Heart left ventricle (tissue), 16 donors: Measurements from ENCODE around the gene CFAP161. TPM values are rescaled to one million over a fixed set of nuclear protein-coding genes. Genes with fewer than 3 reads are reported as not detected.

Source experiments
- ATAC-seq, 4 donors: fragments of 200-7000 bp; cut with Tn5 transposase; one replicate each; pipeline ENCODE4 v1.9.1; 2020 to 2022; ENCODE audit warnings: moderate library complexity in 4 of 4, mild to moderate bottlenecking in 3 of 4, moderate number of reproducible peaks in 1 of 4
- DNase-seq, 5 donors: peaks; one replicate each; pipeline ENCODE4 v3.0.0-alpha.2; 2020
- H3K27ac ChIP-seq, 12 donors: fragments of 200-600 bp; sonication (generic) in 4 of 12; one replicate each; pipeline versions ENCODE4 v1.5.0 to v1.8.0; 2016 to 2022; ENCODE audit warnings: mild to moderate bottlenecking in 2 of 12
- H3K27me3 ChIP-seq, 9 donors: fragments of 200-600 bp; sonication (generic) in 2 of 9; one replicate each; pipeline versions ENCODE4 v1.5.1 to v1.8.0; 2016 to 2022; ENCODE audit warnings: mild to moderate bottlenecking in 3 of 9
- H3K36me3 ChIP-seq, 9 donors: fragments of 200-600 bp; sonication (generic) in 2 of 9; one replicate each; pipeline versions ENCODE4 v1.5.0 to v1.8.0; 2018 to 2022; ENCODE audit warnings: mild to moderate bottlenecking in 2 of 9
- H3K4me1 ChIP-seq, 12 donors: fragments of 200-600 bp; sonication (generic) in 4 of 12; one replicate each; pipeline versions ENCODE4 v1.5.0 to v1.8.0; 2016 to 2022; ENCODE audit warnings: mild to moderate bottlenecking in 3 of 12
- H3K4me3 ChIP-seq, 12 donors: fragments of 200-600 bp; sonication (generic) in 4 of 12; one replicate each; pipeline versions ENCODE4 v1.5.0 to v1.8.0; 2017 to 2022; ENCODE audit warnings: mild to moderate bottlenecking in 9 of 12, moderate library complexity in 4 of 12
- H3K9me3 ChIP-seq, 12 donors: fragments of 200-600 bp; sonication (generic) in 4 of 12; one replicate each; pipeline versions ENCODE4 v1.5.0 to v1.8.0; 2016 to 2022; ENCODE audit warnings: mild to moderate bottlenecking in 1 of 12
- CTCF ChIP-seq, 12 donors: fragments of 200-600 bp; sonication (generic) in 4 of 12; IDR thresholded peaks; one replicate each; pipeline versions ENCODE4 v1.5.0 to v1.8.0; 2018 to 2022; ENCODE audit warnings: antibody characterized with exemption in 12 of 12, mild to moderate bottlenecking in 5 of 12
- POLR2A ChIP-seq, 2 donors: fragments of 450-650 bp; IDR thresholded peaks; one replicate each; pipeline ENCODE4 v1.6.1; 2017; ENCODE audit warnings: antibody characterized with exemption in 2 of 2, mild to moderate bottlenecking in 2 of 2, moderate library complexity in 2 of 2
- WGBS, 4 donors: extraction: QIAGEN DNeasy Blood & Tissue Kit in 2 of 4; methylation state at CpG; one replicate each; pipeline versions ENCODE4 v1.1.5 to v1.1.7; 2013 to 2018; 5-methylcytosine and 5-hydroxymethylcytosine counted together
- intact Hi-C, 10 donors: fragments of 100-400 bp; cut with DNase I; formaldehyde crosslinking; loops; one replicate each; pipeline versions ENCODE4 v1.11.1 to v1.14.2; 2022
- polyA plus RNA-seq, 2 donors: library from polyadenylated mRNA; stranded (reverse); fragments of 200-250 nt; gene quantifications; one replicate each; pipeline ENCODE4 v1.2.3, GENCODE V29; 2013
- total RNA-seq, 9 donors: library from RNA; depleted of rRNA in 2 of 9; stranded (reverse); fragments of >200 nt in 2 of 9; fragmentation: NEBNext Ultra II Directional in 3 of 9; extraction: Animal tissue kit (Norgen Biotek cat#: 25700) in 3 of 9; gene quantifications; one replicate each; pipeline versions ENCODE4 v1.1.0 to v1.2.4, GENCODE V29; 2016 to 2023
- donor health status: ischemic (EF 13 %, LVEDD 7.1; RV severe dilation, severe dysfunction).
- donor health status: healthy with polysubstance abuse.
- donor health status: DM: no; HTN: yes; CAD: no.
- donor health status: DM: no; HTN: no; CAD: no.
- donor health status: ischemic (EF 25% LVEDD 6.9; RV normal size, moderate dysfunction).
- donor health status: ischemic (EF 25% LVEDD 5.7; RV mildly dilated, moderate dysfunction).
- donor health status: healthy.
- donor health status: DM: yes; HTN: yes; CAD: no.
- donor health status: ischemic (EF 35%, LVEDD 5.7; RV mildly dilated, moderate dysfunction).
- donor health status: nonischemic (EF 11% LVEDD 7.7; RV severe dilation, severe dysfunction).
- donor health status: DM: yes; HTN: yes; CAD: no.
- donor health status: PGD.
- donor health status: ischemic (EF 29% LVEDD 5.4; RV normal size, mild dysfunction).
- donor health status: nonischemic (EF 23%, LVEDD 6.1; RV moderate dilation, normal function).

Gene CFAP161
- total and polyA plus RNA-seq, 11 donors, result 0.22 to 2.0 (median 0.79) TPM; not detected in 2

GRCh38 chr15:81111018-81111417 is 23.1 kb upstream of the CFAP161 start:
- no peak for TF ChIP-seq POLR2A (IDR thresholded peaks at IDR 0.05)
- no peak for TF ChIP-seq CTCF (IDR thresholded peaks at IDR 0.05)
- no peak overlapping the region for H3K27ac ChIP-seq
- peaks cover 0 to 26% (median 5%) of the 10 kb centered on the region in 12 donors for H3K4me1 ChIP-seq
- WGBS, 4 donors, result 69 to 79% (median 78%) methylated on average over 4 of the region's 4 CpGs
- DNase-seq (no peak), ATAC-seq (no peak)
- intact Hi-C loops, result no loop called here
- H3K36me3 ChIP-seq, result no peaks in the 10 kb centered on the region
- H3K9me3 ChIP-seq, result no peaks in the 10 kb centered on the region
- H3K4me3 ChIP-seq, result no peak overlapping the region
- H3K27me3 ChIP-seq, result no peaks in the 10 kb centered on the region

- peaks cover 0 to 26% (median 2%) of the 10 kb centered on the region in 12 donors for H3K4me1 ChIP-seq
- no peak overlapping the region for H3K4me3 ChIP-seq
- TF ChIP-seq CTCF (IDR thresholded peaks at IDR 0.05), result no peak
- TF ChIP-seq POLR2A (IDR thresholded peaks at IDR 0.05), result no peak
- intact Hi-C loops, result no loop called here
- no peak overlapping the region for H3K27ac ChIP-seq
- H3K9me3 ChIP-seq, result no peaks in the 10 kb centered on the region
- DNase-seq (no peak), ATAC-seq (no peak)
- H3K36me3 ChIP-seq, result no peaks in the 10 kb centered on the region
- no peaks in the 10 kb centered on the region for H3K27me3 ChIP-seq
- WGBS, 4 donors, result 67 to 79% (median 70%) methylated on average over 6 of the region's 6 CpGs
These were observed 22.3 kb upstream of the CFAP161 start for GRCh38 chr15:81111510-81112470.

- H3K27me3 ChIP-seq, result peaks cover 0 to 6% (median under 1%) of the 10 kb centered on the region in 9 donors
- H3K36me3 ChIP-seq, result no peaks in the 10 kb centered on the region
- H3K9me3 ChIP-seq, result no peaks in the 10 kb centered on the region
- WGBS, 4 donors, result 45 to 75% (median 62%) methylated on average over 3 of the region's 3 CpGs
- TF ChIP-seq CTCF (IDR thresholded peaks at IDR 0.05) (no peak), POLR2A (IDR thresholded peaks at IDR 0.05) (no peak)
- no peak overlapping the region for H3K27ac ChIP-seq
- intact Hi-C loops, result no loop called here
- peaks cover 0 to 19% (median 0%) of the 10 kb centered on the region in 12 donors for H3K4me1 ChIP-seq
- ATAC-seq, result no peak
- DNase-seq, result no peak
- H3K4me3 ChIP-seq, result no peak overlapping the region
These were observed 20.8 kb upstream of the CFAP161 start for GRCh38 chr15:81113204-81113657.

GRCh38 chr15:81113861-81114291 is 20.2 kb upstream of the CFAP161 start:
- ATAC-seq (no peak), DNase-seq (no peak)
- TF ChIP-seq POLR2A (IDR thresholded peaks at IDR 0.05) (no peak), CTCF (IDR thresholded peaks at IDR 0.05) (no peak)
- Histone ChIP-seq H3K4me1 (peaks cover 0 to 17% (median 0%) of the 10 kb centered on the region in 12 donors), H3K9me3 (no peaks in the 10 kb centered on the region), H3K36me3 (no peaks in the 10 kb centered on the region), H3K4me3 (no peak overlapping the region), H3K27me3 (peaks cover 0 to 9% (median 7%) of the 10 kb centered on the region in 9 donors), H3K27ac (peak overlapping the region in 1 of 12 donors; percentile 2)
- WGBS, 4 donors, result 19 to 34% (median 25%) methylated on average over 3 of the region's 3 CpGs
- intact Hi-C loops, result no loop called here
